ENCODE results near the gene CYP2C8. TPM values are rescaled to one million over a fixed set of nuclear protein-coding genes. Genes with fewer than 3 reads are reported as not detected.

Gene CYP2C8
- total RNA-seq, 1 donor from 2014 or later: 0.92 TPM

DNA sequence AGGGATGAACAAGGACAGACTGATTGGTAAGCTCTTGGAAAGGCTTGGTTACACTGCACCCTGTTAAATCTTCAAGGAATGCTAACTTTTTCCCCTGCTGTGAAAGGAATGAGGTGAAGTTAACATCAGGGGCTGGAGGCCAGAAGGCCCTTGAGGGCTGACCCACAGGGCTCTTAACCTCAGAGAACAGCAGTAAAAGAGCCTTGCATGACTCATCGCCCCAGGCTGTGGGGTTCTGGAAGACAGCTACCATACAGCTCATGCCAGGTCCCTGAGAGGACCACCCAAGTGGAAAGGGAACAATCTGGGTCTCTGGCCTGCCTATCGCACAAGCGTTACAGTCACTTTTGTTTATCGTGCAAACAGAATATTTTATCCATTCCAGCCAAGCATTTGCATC is 76.5 kb downstream of the CYP2C8 start:
- H3K27me3 ChIP-seq (ENCODE audit: low read depth): no peaks in the 10 kb centered on the region
- DNase-seq (no peak), ATAC-seq (no peak)
- no peak overlapping the region for H3K27ac ChIP-seq
- H3K4me1 ChIP-seq: no peaks in the 10 kb centered on the region
- no peak overlapping the region for H3K4me3 ChIP-seq
- intact Hi-C loops (cut with DNase I): no loop called here
- no peaks in the 10 kb centered on the region for H3K36me3 ChIP-seq
- no peak for TF ChIP-seq CTCF (IDR thresholded peaks at IDR 0.05)
- H3K9me3 ChIP-seq: peaks cover 10% of the 10 kb centered on the region

- Histone ChIP-seq H3K9me3 (peaks cover 10% of the 10 kb centered on the region), H3K27me3 (ENCODE audit: low read depth) (no peaks in the 10 kb centered on the region), H3K27ac (no peak overlapping the region), H3K4me1 (no peaks in the 10 kb centered on the region), H3K36me3 (no peaks in the 10 kb centered on the region), H3K4me3 (no peak overlapping the region)
- ATAC-seq (no peak), DNase-seq (no peak)
- TF ChIP-seq CTCF (IDR thresholded peaks at IDR 0.05): no peak
- intact Hi-C loops (cut with DNase I): no loop called here
These were observed 77.9 kb downstream of the CYP2C8 start for GRCh38 chr10:94991243-94991888.

GRCh38 chr10:94989192-94989591 is 80.1 kb downstream of the CYP2C8 start:
- no peak for TF ChIP-seq CTCF (IDR thresholded peaks at IDR 0.05)
- no peak overlapping the region for H3K4me3 ChIP-seq

More at GRCh38 chr10:94989192-94989591, 80.1 kb downstream of the CYP2C8 start:
- Histone ChIP-seq H3K27me3 (ENCODE audit: low read depth) (no peaks in the 10 kb centered on the region), H3K4me1 (no peaks in the 10 kb centered on the region), H3K9me3 (peaks cover 10% of the 10 kb centered on the region), H3K36me3 (no peaks in the 10 kb centered on the region), H3K27ac (no peak overlapping the region)
- DNase-seq (no peak), ATAC-seq (no peak)
- intact Hi-C loops (cut with DNase I): no loop called here

Other genes starting within 250 kb of the CYP2C8 start
- gene CYP2C9, start 130.8 kb downstream of the CYP2C8 start, total RNA-seq: 0.38 TPM
- gene ACSM6, start 124.7 kb upstream of the CYP2C8 start, total RNA-seq: not detected
- gene PDLIM1, start 221.5 kb upstream of the CYP2C8 start, total RNA-seq: 178 TPM